DMS53 treated with DMSO at 0.1 percent for 48 hours (cell line): ENCODE measurements around the gene OLFML3.

Experiments
- DNase-seq: peaks from one replicate; lab custom pipeline; 2025; ENCODE audit not compliant: unreplicated experiment; lab: John Stamatoyannopoulos, UW

Gene OLFML3

DNA sequence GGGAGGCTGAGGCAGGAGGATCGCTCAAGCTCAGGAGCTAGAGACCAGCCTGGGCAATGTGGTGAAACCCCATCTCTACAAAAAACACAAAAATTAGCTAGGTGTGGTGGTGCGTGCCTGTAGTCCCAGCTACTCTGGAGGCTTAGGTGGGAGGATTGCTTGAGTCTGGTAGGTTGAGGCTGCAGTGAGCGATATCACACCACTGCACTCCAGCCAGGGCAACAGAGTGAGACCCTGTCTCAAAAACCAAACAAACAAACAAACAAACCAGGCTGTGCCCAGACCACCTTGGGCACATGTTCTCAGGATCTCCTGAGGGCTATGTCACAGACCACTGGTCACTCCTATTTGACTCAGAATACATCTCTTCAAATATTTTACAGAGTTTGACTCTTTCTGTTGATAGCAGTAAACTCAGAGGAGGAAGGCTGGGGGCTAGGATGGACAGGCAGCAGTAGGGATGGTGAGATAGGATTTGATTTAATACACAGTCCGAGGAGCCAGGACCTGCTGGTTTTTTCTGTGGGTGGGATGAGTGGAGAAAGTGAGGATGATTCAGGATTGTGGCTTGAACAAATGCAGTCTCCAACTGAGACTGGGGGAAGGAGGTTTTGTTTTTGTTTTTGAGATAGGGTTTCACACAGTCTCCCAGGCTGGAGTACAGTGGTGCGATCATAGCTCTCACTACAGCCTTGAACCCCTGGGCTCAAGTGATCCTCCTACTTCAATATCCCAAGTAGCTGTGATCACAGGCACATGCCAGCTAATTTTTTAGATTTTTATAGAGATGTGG lies 46.5 kb downstream of the OLFML3 start:
- DNase-seq = no peak

DNA sequence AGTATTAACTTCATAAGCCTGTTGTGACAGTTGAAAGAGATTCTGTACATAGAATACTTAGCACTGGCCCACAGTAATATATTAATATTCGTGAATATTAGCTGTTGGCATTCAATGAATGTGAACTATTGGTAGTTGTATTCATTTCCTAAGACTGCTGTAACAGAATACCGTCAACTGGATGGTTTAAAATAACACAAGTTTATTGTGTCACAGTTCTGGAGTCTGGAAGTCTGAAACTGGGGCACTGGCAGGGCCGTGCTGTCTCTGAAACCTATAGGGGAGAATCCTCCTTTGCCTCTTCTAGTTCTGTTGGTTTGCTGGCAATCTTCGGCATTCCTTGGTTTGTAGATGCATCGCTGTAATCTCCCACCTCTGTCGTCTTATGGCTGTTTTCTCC lies 47.5 kb downstream of the OLFML3 start:
- DNase-seq = no peak
